Measurements from ENCODE around the gene FZD2. TPM values are rescaled to one million over a fixed set of nuclear protein-coding genes. Genes with fewer than 3 reads are reported as not detected.
"Not testable (repeated sequence)": the region's sequence is repeated elsewhere in the genome, so short reads cannot be mapped to it uniquely, and the experiment has no call there.

FZD2 gene
- total and polyA plus RNA-seq, 2 experiments from 2014 or later: 7.1 to 21.4 TPM

DNA sequence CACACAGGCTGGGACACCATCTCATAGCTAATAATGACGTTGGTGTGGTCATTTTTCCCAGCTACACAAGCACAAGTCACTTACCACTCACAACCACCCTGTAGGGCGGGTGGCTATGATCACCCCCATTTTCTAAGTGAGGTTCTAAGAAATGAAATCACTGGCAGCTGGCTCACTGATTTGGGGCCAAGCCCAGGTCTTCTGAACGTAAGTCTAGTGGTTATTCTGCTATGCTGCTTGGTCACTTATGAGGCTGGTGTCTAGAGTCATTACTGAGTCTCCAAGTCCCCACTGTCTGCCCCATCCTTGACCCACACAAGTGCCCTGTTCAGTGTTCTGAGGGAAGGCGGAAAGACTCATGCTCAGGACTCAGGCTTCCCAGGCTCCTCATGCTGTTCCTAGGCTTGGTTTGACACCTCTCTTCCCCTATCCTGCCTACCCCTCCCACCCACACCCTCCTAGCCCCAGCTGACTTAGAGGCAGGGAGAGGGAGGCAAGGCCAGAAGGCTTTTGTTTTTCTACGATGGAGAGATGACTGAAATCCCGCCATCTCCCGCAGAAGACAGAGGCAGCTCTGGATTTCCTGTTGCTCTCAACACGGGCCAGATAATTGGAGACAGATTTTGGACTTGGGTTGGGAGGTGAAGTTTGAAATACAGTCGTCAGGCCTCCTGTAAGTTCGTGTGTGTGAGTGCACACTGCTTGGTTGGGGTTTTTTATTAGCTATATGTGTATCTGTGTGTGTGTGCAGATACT is 32.2 kb downstream of the FZD2 start:
- 32 to 35% methylated on average over 10 of the region's 10 CpGs for WGBS, 2 experiments (ENCODE audit: low coverage in 1 of 2, low lambda C conversion rate in 2 of 2, missing lambda C conversion rate in 2 of 2)
- peaks cover 17% of the 10 kb centered on the region for H3K4me1 ChIP-seq (ENCODE audit: insufficient read depth)
- H3K9ac ChIP-seq: no peak overlapping the region
- H3F3A ChIP-seq (ENCODE audit: insufficient read depth): peaks cover 15% of the 10 kb centered on the region
- peak overlapping the region; percentile 44 for H2AFZ ChIP-seq
- no peaks in the 10 kb centered on the region for H3K79me2 ChIP-seq (ENCODE audit: insufficient read depth)
- peak; percentile 71 for DNase-seq
- H3K9me2 ChIP-seq (ENCODE audit: insufficient read depth): no peaks in the 10 kb centered on the region
- in situ Hi-C loops (cut with MboI): no loop called here
- no peaks in the 10 kb centered on the region for H3K36me3 ChIP-seq (ENCODE audit: low read depth)
- H3K4me3 ChIP-seq: no peak overlapping the region
- TF ChIP-seq EZH2 (IDR thresholded peaks at IDR 0.05; ENCODE audit: insufficient read depth, poor library complexity, severe bottlenecking) (no peak), EZH2phosphoT487 (IDR thresholded peaks at IDR 0.05; ENCODE audit: insufficient read depth, low read depth) (no peak)
- H3K4me2 ChIP-seq (ENCODE audit: unreplicated experiment): no peak overlapping the region
- no peak overlapping the region for H3K27ac ChIP-seq
- no peaks in the 10 kb centered on the region for H3K27me3 ChIP-seq (replicated peaks; ENCODE audit: insufficient read depth)
- H3K9me3 ChIP-seq (ENCODE audit: low read depth): no peaks in the 10 kb centered on the region
- no peaks in the 10 kb centered on the region for H4K20me1 ChIP-seq (ENCODE audit: insufficient read depth)

DNA sequence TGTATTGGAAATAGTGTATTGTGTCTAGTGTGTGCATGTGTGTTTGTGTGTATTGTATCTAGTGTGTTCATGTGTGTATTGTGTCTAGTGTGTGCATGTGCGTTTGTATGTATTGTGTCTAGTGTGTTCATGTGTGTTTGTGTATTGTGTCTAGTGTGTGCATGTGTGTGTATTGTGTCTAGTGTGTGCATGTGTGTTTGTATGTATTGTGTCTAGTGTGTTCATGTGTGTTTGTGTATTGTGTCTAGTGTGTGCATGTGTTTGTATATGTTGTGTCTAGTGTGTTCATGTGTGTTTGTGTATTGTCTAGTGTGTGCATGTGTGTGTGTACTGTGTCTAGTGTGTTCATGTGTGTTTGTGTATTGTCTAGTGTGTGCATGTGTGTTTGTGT is 32.8 kb downstream of the FZD2 start:
- H4K20me1 ChIP-seq (ENCODE audit: insufficient read depth); H3K9ac ChIP-seq; H3K4me3 ChIP-seq; H3K4me2 ChIP-seq (ENCODE audit: unreplicated experiment); in situ Hi-C loops (cut with MboI); H3K36me3 ChIP-seq (ENCODE audit: low read depth); H3K27me3 ChIP-seq (replicated peaks; ENCODE audit: insufficient read depth); DNase-seq; H3K27ac ChIP-seq; H3K9me3 ChIP-seq (ENCODE audit: low read depth); H3K79me2 ChIP-seq (ENCODE audit: insufficient read depth); H3K9me2 ChIP-seq (ENCODE audit: insufficient read depth): not testable (repeated sequence)
- 50 to 55% methylated on average over 1 of the region's 1 CpG for WGBS, 2 experiments (ENCODE audit: low coverage in 1 of 2, low lambda C conversion rate in 2 of 2, missing lambda C conversion rate in 2 of 2)
- H2AFZ ChIP-seq: peak overlapping the region; percentile 44; the same call in 1 of the 2 replicates
- H3K4me1 ChIP-seq (ENCODE audit: insufficient read depth): peaks cover 17% of the 10 kb centered on the region
- H3F3A ChIP-seq (ENCODE audit: insufficient read depth): peaks cover 15% of the 10 kb centered on the region

GRCh38 chr17:44590762-44591161 is 33.5 kb downstream of the FZD2 start:
- H3K36me3 ChIP-seq (ENCODE audit: low read depth); H3K4me2 ChIP-seq (ENCODE audit: unreplicated experiment); H3K79me2 ChIP-seq (ENCODE audit: insufficient read depth); H3K9ac ChIP-seq; H3K4me3 ChIP-seq; H3K27me3 ChIP-seq (replicated peaks; ENCODE audit: insufficient read depth); H2AFZ ChIP-seq; H3K27ac ChIP-seq; H3K9me2 ChIP-seq (ENCODE audit: insufficient read depth); in situ Hi-C loops (cut with MboI); DNase-seq; H4K20me1 ChIP-seq (ENCODE audit: insufficient read depth); H3K9me3 ChIP-seq (ENCODE audit: low read depth): not testable (repeated sequence)
- 94 to 100% methylated on average over 2 of the region's 2 CpGs for WGBS, 2 experiments (ENCODE audit: low coverage in 1 of 2, low lambda C conversion rate in 2 of 2, missing lambda C conversion rate in 2 of 2)
- Histone ChIP-seq H3K4me1 (ENCODE audit: insufficient read depth) (peaks cover 17% of the 10 kb centered on the region), H3F3A (ENCODE audit: insufficient read depth) (peaks cover 15% of the 10 kb centered on the region)

- Histone ChIP-seq H3K4me2 (ENCODE audit: unreplicated experiment) (no peak overlapping the region), H4K20me1 (ENCODE audit: insufficient read depth) (no peaks in the 10 kb centered on the region), H3K4me3 (no peak overlapping the region), H3F3A (ENCODE audit: insufficient read depth) (peaks cover 15% of the 10 kb centered on the region), H3K27ac (no peak overlapping the region), H3K9ac (no peak overlapping the region), H3K79me2 (ENCODE audit: insufficient read depth) (no peaks in the 10 kb centered on the region), H2AFZ (no peak overlapping the region), H3K27me3 (replicated peaks; ENCODE audit: insufficient read depth) (no peaks in the 10 kb centered on the region), H3K36me3 (ENCODE audit: low read depth) (no peaks in the 10 kb centered on the region), H3K9me3 (ENCODE audit: low read depth) (no peaks in the 10 kb centered on the region), H3K4me1 (ENCODE audit: insufficient read depth) (peaks cover 17% of the 10 kb centered on the region), H3K9me2 (ENCODE audit: insufficient read depth) (no peaks in the 10 kb centered on the region)
- no peak for TF ChIP-seq EZH2 (IDR thresholded peaks at IDR 0.05; ENCODE audit: insufficient read depth, poor library complexity, severe bottlenecking)
- TF ChIP-seq EZH2phosphoT487 (IDR thresholded peaks at IDR 0.05; ENCODE audit: insufficient read depth, low read depth): no peak
- in situ Hi-C loops (cut with MboI): no loop called here
- WGBS, 2 experiments (ENCODE audit: low coverage in 1 of 2, low lambda C conversion rate in 2 of 2, missing lambda C conversion rate in 2 of 2): 61 to 63% methylated on average over 4 of the region's 4 CpGs
- peak; percentile 22 for DNase-seq
Observed at GRCh38 chr17:44591206-44591605, 33.9 kb downstream of the FZD2 start.

DNA sequence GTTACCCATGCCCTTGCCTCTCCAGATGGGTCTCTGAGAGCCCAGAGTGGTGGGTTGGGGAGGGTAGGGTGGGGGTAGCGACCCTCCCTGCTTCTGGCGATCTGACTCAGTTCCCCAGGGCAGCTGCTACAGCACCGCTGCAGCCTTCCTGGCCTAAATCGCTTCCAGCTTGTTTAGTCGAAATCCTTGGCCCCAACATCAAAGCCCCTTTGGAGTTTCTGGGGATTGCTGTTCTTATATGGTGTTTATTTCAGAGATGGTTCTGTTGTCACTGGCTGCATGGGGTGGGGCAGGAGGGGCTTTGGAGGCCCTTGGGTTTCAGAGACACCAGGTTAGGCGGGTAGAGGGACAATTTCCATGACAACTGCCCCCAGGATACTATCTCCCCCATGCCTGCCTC is 35.9 kb downstream of the FZD2 start:
- H3K4me2 ChIP-seq (ENCODE audit: unreplicated experiment): no peak overlapping the region
- no peaks in the 10 kb centered on the region for H3K9me2 ChIP-seq (ENCODE audit: insufficient read depth)
- peaks cover 15% of the 10 kb centered on the region for H3F3A ChIP-seq (ENCODE audit: insufficient read depth)
- H3K27me3 ChIP-seq (replicated peaks; ENCODE audit: insufficient read depth): no peaks in the 10 kb centered on the region
- no peak for DNase-seq
- H3K36me3 ChIP-seq (ENCODE audit: low read depth): no peaks in the 10 kb centered on the region
- in situ Hi-C loops (cut with MboI): no loop called here
- no peaks in the 10 kb centered on the region for H3K9me3 ChIP-seq (ENCODE audit: low read depth)
- no peak overlapping the region for H3K4me3 ChIP-seq
- H3K79me2 ChIP-seq (ENCODE audit: insufficient read depth): no peaks in the 10 kb centered on the region
- no peak overlapping the region for H2AFZ ChIP-seq
- H3K4me1 ChIP-seq (ENCODE audit: insufficient read depth): 0 out of 2 replicates have a peak, but pooled peaks cover 5% of the 10 kb centered on the region
- WGBS, 2 experiments (ENCODE audit: low coverage in 1 of 2, low lambda C conversion rate in 2 of 2, missing lambda C conversion rate in 2 of 2): 25 to 27% methylated on average over 5 to 6 of the region's 6 CpGs
- TF ChIP-seq EZH2 (IDR thresholded peaks at IDR 0.05; ENCODE audit: insufficient read depth, poor library complexity, severe bottlenecking) (no peak), EZH2phosphoT487 (IDR thresholded peaks at IDR 0.05; ENCODE audit: insufficient read depth, low read depth) (no peak)
- no peak overlapping the region for H3K27ac ChIP-seq
- no peak overlapping the region for H3K9ac ChIP-seq
- no peaks in the 10 kb centered on the region for H4K20me1 ChIP-seq (ENCODE audit: insufficient read depth)
